Fibroblast of skin of abdomen (primary cell): Measurements from ENCODE around the gene ANKRD40CL.

Source experiments
- DNase-seq: peaks from one replicate; pipeline ENCODE4 v3.0.0-alpha.2; 2013

ANKRD40CL gene

DNA sequence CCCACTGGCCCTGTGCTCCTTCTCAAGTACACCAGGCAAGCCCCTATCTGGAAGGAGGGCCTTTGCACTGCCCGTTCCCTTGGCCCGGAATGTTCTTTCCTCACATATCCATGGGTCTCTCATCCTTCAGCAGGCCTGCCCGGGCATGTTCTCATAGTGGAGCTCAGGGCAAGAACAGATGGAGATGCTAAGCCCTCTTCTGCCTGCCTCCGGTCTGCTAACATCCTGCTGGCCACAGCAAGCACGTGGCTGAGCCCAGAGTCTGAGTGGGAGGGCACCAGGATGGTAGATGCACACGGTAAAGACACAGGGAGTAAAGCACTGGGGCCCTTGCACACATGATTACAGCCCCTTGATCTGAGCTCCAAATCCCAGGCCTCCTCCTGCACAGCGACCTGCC, 19.8 kb upstream of the ANKRD40CL start:
- DNase-seq = no peak

GRCh38 chr17:50785946-50786570, 18.7 kb upstream of the ANKRD40CL start:
- peak; percentile 30 for DNase-seq

GRCh38 chr17:50785126-50785525, 17.8 kb upstream of the ANKRD40CL start:
- no peak for DNase-seq

DNA sequence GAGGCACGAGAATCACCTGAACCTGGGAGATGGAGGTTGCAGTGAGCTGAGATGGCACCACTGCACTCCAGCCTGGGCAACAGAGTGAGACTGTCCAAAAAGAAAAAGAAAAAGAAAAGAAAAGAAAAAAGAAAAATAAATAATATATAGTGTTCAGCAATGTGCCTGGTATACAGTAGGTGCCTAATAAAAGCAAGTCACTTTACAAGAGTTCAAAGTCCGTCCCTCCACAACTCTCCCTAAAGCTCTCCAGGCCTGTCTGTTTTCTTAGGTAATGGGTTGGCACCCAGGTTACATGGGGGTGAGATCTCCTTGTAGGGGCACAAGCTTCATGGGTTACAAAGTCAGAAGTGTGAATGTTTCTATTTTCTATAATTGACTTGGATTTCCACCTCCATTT, 16.6 kb upstream of the ANKRD40CL start:
- no peak for DNase-seq

- DNase-seq = peak; percentile 78
Measured at GRCh38 chr17:50783193-50783660, 15.9 kb upstream of the ANKRD40CL start.

DNA sequence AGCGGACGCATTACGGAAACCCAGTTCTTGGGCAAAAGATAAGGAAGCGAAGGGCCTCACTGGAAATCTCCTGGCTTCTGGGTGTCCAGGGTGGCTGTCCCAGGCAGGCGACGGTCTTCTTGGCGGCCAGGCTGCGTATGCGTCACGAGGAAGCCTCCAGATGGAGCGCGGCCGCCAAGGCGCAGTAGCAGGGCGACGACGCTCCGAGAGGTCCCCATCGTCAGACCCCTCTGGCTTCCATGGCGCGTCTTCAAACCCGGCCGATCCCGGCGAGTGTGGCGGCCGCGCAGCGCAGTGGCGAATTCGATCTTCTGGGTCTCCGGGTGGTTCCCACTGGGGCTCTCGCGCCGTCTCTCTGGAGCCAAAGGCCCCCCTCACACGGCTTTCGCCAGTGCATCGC, 13.8 kb upstream of the ANKRD40CL start:
- no peak for DNase-seq

DNA sequence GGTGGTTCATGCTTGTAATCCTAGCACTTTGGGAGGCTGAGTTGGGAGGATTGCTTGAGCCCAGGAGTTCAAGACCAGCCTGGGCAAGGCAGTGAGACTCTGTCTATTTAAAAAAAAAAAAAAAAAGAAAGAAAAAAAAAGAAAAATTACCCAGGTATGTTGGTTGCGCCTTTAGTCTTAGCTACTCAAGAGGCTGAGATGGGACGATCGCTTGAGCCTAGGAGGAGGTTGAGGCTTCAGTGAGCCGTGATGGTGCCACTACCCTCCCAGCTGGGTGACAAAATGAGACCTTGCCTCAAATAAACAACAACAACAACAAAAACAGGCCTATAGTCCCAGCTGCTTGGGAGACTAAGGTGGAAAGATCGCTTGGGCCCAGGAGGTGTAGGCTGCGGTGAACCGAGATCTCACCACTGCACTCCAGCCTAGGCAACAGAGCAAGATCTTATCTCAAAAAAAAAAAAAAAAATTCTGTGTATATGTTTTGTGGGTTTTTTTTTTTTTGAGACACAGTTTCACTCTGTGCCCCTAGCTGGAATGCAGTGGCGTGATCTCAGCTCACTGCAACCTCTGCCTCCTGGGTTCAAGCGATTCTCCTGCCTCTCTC, 12.5 kb upstream of the ANKRD40CL start:
- DNase-seq = no peak

GRCh38 chr17:50778988-50779387, 11.7 kb upstream of the ANKRD40CL start:
- no peak for DNase-seq

DNA sequence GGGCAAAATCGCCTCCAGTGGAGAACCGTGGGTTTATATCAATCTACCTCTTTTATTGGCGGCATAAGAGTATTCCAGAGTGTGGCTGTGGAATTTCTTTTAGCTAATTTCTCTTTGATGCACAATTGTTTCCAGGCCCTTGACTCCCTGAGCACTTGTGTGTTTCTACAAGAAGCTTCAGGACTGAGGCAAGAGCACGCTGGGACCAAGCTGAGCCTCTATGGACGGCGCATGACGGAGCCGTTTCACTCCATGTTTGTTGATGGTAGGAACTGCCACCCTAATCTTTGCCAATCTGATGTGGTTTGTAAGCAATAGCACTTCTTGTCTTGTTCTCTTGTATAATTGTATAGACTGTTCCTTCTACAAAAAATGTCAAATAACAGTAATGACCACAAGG, 11.2 kb upstream of the ANKRD40CL start:
- DNase-seq = no peak

- no peak for DNase-seq
Measured at GRCh38 chr17:50775926-50776325, 8.6 kb upstream of the ANKRD40CL start.

- no peak for DNase-seq
Measured at GRCh38 chr17:50774225-50774803, 7.0 kb upstream of the ANKRD40CL start.

DNA sequence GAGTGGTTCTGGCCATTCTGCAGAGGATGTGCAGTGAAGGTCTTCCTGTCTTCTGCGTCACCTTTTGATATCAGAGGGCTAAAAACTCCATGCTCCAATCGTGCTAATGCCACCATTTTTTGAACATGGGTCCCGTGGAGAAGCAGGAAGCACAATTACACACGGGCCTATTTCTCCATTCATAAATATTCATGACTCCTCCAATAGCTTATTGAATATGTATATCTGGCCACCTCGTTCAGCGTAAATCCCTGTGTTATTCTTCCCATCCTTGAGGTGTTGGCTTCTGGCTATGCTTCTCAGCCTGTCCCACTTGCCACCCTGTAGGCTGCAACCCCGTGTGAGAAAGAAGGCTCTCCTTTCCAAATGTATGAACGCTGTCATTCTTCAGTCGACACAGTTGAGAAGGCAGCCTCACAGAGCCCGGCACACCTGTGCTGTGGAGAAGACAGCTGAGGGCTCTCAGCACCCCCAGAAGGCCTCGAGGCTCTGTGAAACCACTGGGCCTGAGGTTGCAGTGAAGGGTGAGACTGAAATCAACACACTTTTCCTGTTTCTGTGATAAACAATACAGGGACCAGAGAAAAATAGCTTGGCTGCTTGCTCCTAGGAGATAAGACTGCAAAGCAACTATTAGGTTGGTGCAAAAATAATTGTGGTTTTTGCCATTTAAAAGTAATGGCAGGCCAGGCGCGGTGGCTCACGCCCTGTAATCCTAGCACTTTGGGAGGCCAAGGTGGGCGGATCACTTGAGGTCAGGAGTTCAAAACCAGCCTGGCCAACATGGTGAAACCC, 4.9 kb upstream of the ANKRD40CL start:
- no peak for DNase-seq

DNA sequence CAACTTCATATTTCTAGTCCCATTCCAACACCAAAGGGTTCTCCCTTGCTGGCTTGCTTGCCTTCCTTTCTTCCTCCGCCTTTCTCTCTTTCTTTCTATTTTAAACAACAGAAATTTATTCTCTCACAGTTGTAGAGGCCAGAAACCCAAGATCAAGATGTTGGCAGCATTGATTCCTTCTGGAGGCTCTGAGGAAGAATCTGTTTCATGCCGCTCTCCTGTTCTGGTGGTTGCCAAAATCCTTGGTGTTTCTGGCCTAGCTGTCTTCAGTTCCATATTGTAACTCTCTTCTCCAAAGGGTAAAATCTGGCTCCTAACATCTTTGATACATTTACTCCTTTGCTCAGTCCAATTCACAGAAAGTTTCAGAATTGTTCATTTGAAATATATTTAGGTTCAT, 3.0 kb upstream of the ANKRD40CL start:
- no peak for DNase-seq

DNA sequence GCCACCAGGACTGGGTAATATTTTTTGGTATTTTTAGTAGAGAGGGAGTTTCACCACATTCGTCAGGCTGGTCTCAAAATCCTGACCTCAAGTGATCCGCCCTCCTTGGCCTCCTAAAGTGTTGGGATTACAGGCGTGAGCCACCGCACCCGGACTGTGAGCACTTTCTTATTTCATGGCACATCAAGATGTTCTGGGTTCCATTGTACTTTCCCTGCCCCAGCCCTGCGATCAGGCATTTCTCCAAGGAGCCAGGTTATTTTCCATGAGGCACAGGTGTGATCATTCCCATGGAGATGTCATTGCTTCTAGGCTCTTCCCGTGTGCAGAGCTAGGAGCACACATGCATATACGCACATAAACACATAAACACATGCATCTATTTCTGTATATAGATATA, 2.6 kb upstream of the ANKRD40CL start:
- no peak for DNase-seq

- DNase-seq = no peak
Measured at GRCh38 chr17:50768346-50768761, 1.0 kb upstream of the ANKRD40CL start.

GRCh38 chr17:50767030-50767429, 288 bp downstream of the ANKRD40CL start:
- DNase-seq = no peak

DNA sequence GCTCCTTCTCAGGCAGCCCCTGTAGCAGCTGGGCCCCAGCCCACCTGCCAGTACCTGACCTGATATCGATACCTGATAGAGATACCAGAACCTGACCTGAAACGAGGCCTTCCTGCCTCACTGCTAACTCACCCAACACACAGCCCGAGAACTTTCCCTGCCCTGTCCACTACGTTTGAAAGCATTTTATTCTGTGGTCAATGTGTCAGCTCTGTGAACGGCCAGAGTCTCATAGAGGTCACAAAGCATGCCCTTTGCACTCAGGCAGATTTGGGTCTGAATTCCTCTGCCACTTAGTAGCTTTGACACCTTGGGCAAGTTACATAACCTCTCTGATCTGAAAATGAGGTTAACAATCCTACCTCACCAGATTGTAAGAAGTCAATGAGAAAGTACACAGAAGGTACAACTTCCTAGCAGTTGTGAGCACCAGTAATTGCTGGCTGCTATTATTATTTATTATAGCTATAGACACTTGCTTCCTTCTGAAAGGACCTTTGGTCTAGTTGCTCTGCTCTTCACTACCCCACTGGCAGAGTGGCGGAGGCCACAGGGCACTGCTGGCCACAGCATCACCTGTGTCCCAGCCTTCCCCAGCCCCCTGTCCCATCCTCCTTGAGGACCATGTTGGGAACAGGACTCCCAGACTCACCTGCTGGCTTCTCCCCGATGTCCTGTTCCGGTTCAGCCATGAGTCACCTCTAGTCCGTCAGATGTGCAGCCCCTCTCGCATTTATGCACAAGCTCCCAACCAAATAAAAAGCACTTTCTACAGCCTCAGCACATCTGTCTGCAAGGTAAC, 895 bp downstream of the ANKRD40CL start:
- no peak for DNase-seq

GRCh38 chr17:50765454-50766221, 1.7 kb downstream of the ANKRD40CL start:
- no peak for DNase-seq

DNA sequence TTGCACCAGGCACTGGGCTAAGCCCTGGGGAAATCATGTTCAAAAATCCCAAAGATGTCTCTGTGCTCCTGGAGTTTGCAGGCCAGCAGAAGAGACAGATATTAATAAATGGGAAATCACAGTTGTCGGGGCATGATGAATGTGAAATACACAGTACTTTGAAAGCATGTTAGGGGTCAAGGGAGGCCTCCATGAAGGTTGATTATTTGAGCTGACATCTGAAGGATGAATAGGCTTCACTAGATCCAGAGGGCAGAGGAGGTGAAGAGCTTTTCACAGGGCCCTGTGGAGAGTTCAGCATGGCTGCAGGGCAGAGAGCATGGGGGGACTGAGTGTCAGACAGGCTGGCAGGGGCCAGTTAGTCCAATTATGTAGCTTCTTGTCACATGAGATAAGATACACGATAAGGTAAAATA, 2.6 kb downstream of the ANKRD40CL start:
- DNase-seq = no peak

DNA sequence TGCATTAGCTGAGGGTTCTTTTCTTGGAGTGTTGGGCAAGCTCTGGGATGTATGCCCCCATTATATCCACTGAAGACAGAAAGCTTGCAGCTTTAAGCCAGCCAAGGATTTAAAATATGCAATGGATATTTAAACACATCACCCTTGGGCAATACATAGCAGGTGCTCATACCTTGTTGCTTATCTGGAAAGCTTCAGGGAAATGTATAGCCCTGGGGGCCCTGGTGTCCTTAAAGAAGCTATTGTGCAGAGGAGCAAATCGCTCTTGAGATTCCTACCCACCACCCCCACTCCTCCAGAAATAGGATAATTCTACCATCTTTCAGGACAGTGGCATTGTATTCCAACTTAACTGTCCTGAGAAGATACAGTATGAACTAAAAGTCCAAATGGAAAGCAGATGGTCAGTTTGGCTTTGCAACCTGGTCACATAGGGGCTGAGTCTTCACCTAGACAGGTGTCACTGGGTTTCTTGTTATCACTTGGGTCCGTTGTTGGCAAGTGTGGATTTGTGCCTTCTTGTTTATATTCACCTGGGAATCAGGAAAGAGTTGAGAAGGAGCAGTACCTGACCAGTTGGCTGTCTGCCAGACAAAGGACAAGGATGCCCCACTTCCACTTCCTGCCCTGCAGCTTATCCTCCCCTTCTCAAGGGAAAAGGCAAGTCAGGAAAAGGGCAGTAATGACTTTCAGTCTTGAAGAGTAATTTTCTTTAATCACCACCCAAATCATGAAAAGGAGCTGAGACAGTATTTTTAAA, 3.4 kb downstream of the ANKRD40CL start:
- no peak for DNase-seq

GRCh38 chr17:50762177-50762576, 5.1 kb downstream of the ANKRD40CL start:
- no peak for DNase-seq
